Measurements from ENCODE around the gene EFHD2. TPM values are rescaled to one million over a fixed set of nuclear protein-coding genes. Genes with fewer than 3 reads are reported as not detected.
"Not testable (repeated sequence)": the region's sequence is repeated elsewhere in the genome, so short reads cannot be mapped to it uniquely, and the experiment has no call there.

EFHD2 gene
- total RNA-seq, 4 donors from 2014 or later, result 12.1 to 32.5 (median 20.4) TPM

- H3K27me3 ChIP-seq, result no peaks in the 10 kb centered on the region
- DNase-seq, result no peak
- H3K27ac ChIP-seq, result no peak overlapping the region
- intact Hi-C loops (cut with DNase I; ENCODE audit: low total_unique reads), result no loop called here
- no peaks in the 10 kb centered on the region for H3K36me3 ChIP-seq
- TF ChIP-seq POLR2A (IDR thresholded peaks at IDR 0.05), result no peak
- TF ChIP-seq CTCF (IDR thresholded peaks at IDR 0.05), result no peak
- H3K4me3 ChIP-seq, result no peak overlapping the region
- H3K4me1 ChIP-seq, result no peaks in the 10 kb centered on the region
- H3K9me3 ChIP-seq, result no peaks in the 10 kb centered on the region
Observed at GRCh38 chr1:15433471-15433870, 23.8 kb downstream of the EFHD2 start.

- DNase-seq; H3K9me3 ChIP-seq; H3K4me1 ChIP-seq; H3K4me3 ChIP-seq; H3K27me3 ChIP-seq; intact Hi-C loops (cut with DNase I; ENCODE audit: low total_unique reads); H3K36me3 ChIP-seq; H3K27ac ChIP-seq: not testable (repeated sequence)
Observed at GRCh38 chr1:15434739-15435138, 25.1 kb downstream of the EFHD2 start.

GRCh38 chr1:15435239-15436077 is 25.8 kb downstream of the EFHD2 start:
- no peak for TF ChIP-seq POLR2A (IDR thresholded peaks at IDR 0.05)
- TF ChIP-seq CTCF (IDR thresholded peaks at IDR 0.05), result no peak
- no peaks in the 10 kb centered on the region for H3K27me3 ChIP-seq
- no peak overlapping the region for H3K27ac ChIP-seq
- intact Hi-C loops (cut with DNase I; ENCODE audit: low total_unique reads), result no loop called here
- DNase-seq, result no peak
- no peaks in the 10 kb centered on the region for H3K4me1 ChIP-seq
- H3K36me3 ChIP-seq, result no peaks in the 10 kb centered on the region
- H3K4me3 ChIP-seq, result no peak overlapping the region
- no peaks in the 10 kb centered on the region for H3K9me3 ChIP-seq

GRCh38 chr1:15436881-15437442 is 27.3 kb downstream of the EFHD2 start:
- Histone ChIP-seq H3K4me1 (no peaks in the 10 kb centered on the region), H3K27ac (no peak overlapping the region), H3K4me3 (no peak overlapping the region), H3K27me3 (no peaks in the 10 kb centered on the region), H3K36me3 (no peaks in the 10 kb centered on the region), H3K9me3 (no peaks in the 10 kb centered on the region)
- no peak for DNase-seq
- TF ChIP-seq CTCF (IDR thresholded peaks at IDR 0.05) (no peak), POLR2A (IDR thresholded peaks at IDR 0.05) (no peak)
- intact Hi-C loops (cut with DNase I; ENCODE audit: low total_unique reads), result no loop called here

GRCh38 chr1:15439325-15439724 is 29.6 kb downstream of the EFHD2 start:
- no peak for TF ChIP-seq POLR2A (IDR thresholded peaks at IDR 0.05)
- TF ChIP-seq CTCF (IDR thresholded peaks at IDR 0.05), result no peak
- Histone ChIP-seq H3K27ac (no peak overlapping the region), H3K27me3 (no peaks in the 10 kb centered on the region), H3K36me3 (no peaks in the 10 kb centered on the region), H3K4me3 (no peak overlapping the region), H3K4me1 (no peaks in the 10 kb centered on the region), H3K9me3 (no peaks in the 10 kb centered on the region)
- DNase-seq, result no peak
- intact Hi-C loops (cut with DNase I; ENCODE audit: low total_unique reads), result no loop called here
